GM21447 (cell line): ENCODE measurements around the gene ADCY1.

Experiments
- ATAC-seq: cut with Tn5 transposase; IDR thresholded peaks from one replicate; pipeline ENCODE4 v1.9.1; 2021; ENCODE audit not compliant: unreplicated experiment

ADCY1 gene

GRCh38 chr7:45576249-45576929 lies 2.2 kb downstream of the ADCY1 start:
- no peak for ATAC-seq

GRCh38 chr7:45578022-45578421 lies 3.9 kb downstream of the ADCY1 start:
- ATAC-seq: no peak

GRCh38 chr7:45578467-45578866 lies 4.3 kb downstream of the ADCY1 start:
- no peak for ATAC-seq

GRCh38 chr7:45579391-45579801 lies 5.2 kb downstream of the ADCY1 start:
- ATAC-seq: no peak

GRCh38 chr7:45580053-45580872 lies 6.1 kb downstream of the ADCY1 start:
- no peak for ATAC-seq

GRCh38 chr7:45581271-45581780 lies 7.2 kb downstream of the ADCY1 start:
- no peak for ATAC-seq

- ATAC-seq: no peak
Measured at GRCh38 chr7:45582136-45582749, 8.1 kb downstream of the ADCY1 start.

- ATAC-seq: no peak
Measured at GRCh38 chr7:45582868-45583277, 8.7 kb downstream of the ADCY1 start.

- ATAC-seq: no peak
Measured at GRCh38 chr7:45583296-45583695, 9.1 kb downstream of the ADCY1 start.

- ATAC-seq: no peak
Measured at GRCh38 chr7:45584261-45585210, 10.4 kb downstream of the ADCY1 start.

- ATAC-seq: no peak
Measured at GRCh38 chr7:45585628-45586027, 11.5 kb downstream of the ADCY1 start.

- ATAC-seq: no peak
Measured at GRCh38 chr7:45586542-45587520, 12.7 kb downstream of the ADCY1 start.

GRCh38 chr7:45588466-45588865 lies 14.3 kb downstream of the ADCY1 start:
- no peak for ATAC-seq

- ATAC-seq: no peak
Measured at GRCh38 chr7:45589061-45589460, 14.9 kb downstream of the ADCY1 start.

GRCh38 chr7:45589915-45590678 lies 15.9 kb downstream of the ADCY1 start:
- ATAC-seq: no peak

GRCh38 chr7:45590679-45591057 lies 16.5 kb downstream of the ADCY1 start:
- ATAC-seq: no peak

- no peak for ATAC-seq
Measured at GRCh38 chr7:45591101-45591906, 17.1 kb downstream of the ADCY1 start.
